ENCODE results near the gene SOS2. TPM values are rescaled to one million over a fixed set of nuclear protein-coding genes. Genes with fewer than 3 reads are reported as not detected.

Gene SOS2
- total and polyA plus RNA-seq, 10 of the 15 experiments (the other 5 are each of a cell fraction or from before 2014, with no cell fraction given) = 2.1 to 16.8 (median 8.4) TPM

- TF ChIP-seq ZNF687 (IDR thresholded peaks at IDR 0.05) (no peak), EED (IDR thresholded peaks at IDR 0.05; ENCODE audit: low read depth) (no peak), NFXL1 (IDR thresholded peaks at IDR 0.05; ENCODE audit: borderline replicate concordance) (no peak), RCOR1 (conservative IDR thresholded peaks at IDR 0.05; ENCODE audit: low read depth, low read length) (no peak), CBX5 (IDR thresholded peaks at IDR 0.05; ENCODE audit: low read depth) (no peak), NKRF (conservative IDR thresholded peaks at IDR 0.05) (no peak), TCF7 (IDR thresholded peaks at IDR 0.05; ENCODE audit: borderline replicate concordance) (no peak), RFX5 (IDR thresholded peaks at IDR 0.05; ENCODE audit: low read depth, low read length) (no peak), ZSCAN29 (IDR thresholded peaks at IDR 0.05) (no peak), CTCF (IDR thresholded peaks at IDR 0.05 in 2 of 3, conservative IDR thresholded peaks at IDR 0.05 in 1 of 3; ENCODE audit: control insufficient read depth in 2 of 3, extremely low read depth in 1 of 3, insufficient read depth in 1 of 3, low read depth in 3 of 3, low read length in 3 of 3) (no peak), SMC3 (IDR thresholded peaks at IDR 0.05; ENCODE audit: borderline replicate concordance, low read length) (no peak)
- TF ChIP-seq, protein P1, sequence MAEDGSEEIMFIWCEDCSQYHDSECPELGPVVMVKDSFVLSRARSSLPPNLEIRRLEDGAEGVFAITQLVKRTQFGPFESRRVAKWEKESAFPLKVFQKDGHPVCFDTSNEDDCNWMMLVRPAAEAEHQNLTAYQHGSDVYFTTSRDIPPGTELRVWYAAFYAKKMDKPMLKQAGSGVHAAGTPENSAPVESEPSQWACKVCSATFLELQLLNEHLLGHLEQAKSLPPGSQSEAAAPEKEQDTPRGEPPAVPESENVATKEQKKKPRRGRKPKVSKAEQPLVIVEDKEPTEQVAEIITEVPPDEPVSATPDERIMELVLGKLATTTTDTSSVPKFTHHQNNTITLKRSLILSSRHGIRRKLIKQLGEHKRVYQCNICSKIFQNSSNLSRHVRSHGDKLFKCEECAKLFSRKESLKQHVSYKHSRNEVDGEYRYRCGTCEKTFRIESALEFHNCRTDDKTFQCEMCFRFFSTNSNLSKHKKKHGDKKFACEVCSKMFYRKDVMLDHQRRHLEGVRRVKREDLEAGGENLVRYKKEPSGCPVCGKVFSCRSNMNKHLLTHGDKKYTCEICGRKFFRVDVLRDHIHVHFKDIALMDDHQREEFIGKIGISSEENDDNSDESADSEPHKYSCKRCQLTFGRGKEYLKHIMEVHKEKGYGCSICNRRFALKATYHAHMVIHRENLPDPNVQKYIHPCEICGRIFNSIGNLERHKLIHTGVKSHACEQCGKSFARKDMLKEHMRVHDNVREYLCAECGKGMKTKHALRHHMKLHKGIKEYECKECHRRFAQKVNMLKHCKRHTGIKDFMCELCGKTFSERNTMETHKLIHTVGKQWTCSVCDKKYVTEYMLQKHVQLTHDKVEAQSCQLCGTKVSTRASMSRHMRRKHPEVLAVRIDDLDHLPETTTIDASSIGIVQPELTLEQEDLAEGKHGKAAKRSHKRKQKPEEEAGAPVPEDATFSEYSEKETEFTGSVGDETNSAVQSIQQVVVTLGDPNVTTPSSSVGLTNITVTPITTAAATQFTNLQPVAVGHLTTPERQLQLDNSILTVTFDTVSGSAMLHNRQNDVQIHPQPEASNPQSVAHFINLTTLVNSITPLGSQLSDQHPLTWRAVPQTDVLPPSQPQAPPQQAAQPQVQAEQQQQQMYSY (CRISPR knock-in tag; IDR thresholded peaks at IDR 0.05) = no peak
Measured at GRCh38 chr14:50109342-50109741, 122.0 kb downstream of the SOS2 start (continued).
